GM12878 (cell line): ENCODE data around the gene FTO.

Experiments used
- CTCF ChIP-seq, 3 experiments: IDR thresholded peaks in 2 of 3; conservative IDR thresholded peaks in 1 of 3; 2 replicates each; pipeline ENCODE4 v1.5.1; 2011; ENCODE audit warnings: low read depth in 3 of 3, low read length in 3 of 3, mild to moderate bottlenecking in 3 of 3, control low read depth in 2 of 3, moderate library complexity in 2 of 3, inconsistent platforms in 1 of 3, mixed read lengths in 1 of 3; ENCODE audit not compliant: control insufficient read depth in 2 of 3, insufficient read depth in 1 of 3; ENCODE audit errors: extremely low read depth in 1 of 3
- FOXM1 ChIP-seq: IDR thresholded peaks from 2 replicates; pipeline ENCODE4 v1.6.1; 2012; ENCODE audit warnings: low read depth, mild to moderate bottlenecking, inconsistent platforms, low read length, moderate library complexity
- POLR2A ChIP-seq: IDR thresholded peaks from 2 replicates; pipeline ENCODE4 v1.6.1; 2011; ENCODE audit warnings: low read depth, mild to moderate bottlenecking, low read length
- WRNIP1 ChIP-seq: IDR thresholded peaks from 2 replicates; pipeline ENCODE4 v1.6.1; 2011; ENCODE audit warnings: low read depth, low read length, improper control_type of control experiment, borderline replicate concordance

DNA sequence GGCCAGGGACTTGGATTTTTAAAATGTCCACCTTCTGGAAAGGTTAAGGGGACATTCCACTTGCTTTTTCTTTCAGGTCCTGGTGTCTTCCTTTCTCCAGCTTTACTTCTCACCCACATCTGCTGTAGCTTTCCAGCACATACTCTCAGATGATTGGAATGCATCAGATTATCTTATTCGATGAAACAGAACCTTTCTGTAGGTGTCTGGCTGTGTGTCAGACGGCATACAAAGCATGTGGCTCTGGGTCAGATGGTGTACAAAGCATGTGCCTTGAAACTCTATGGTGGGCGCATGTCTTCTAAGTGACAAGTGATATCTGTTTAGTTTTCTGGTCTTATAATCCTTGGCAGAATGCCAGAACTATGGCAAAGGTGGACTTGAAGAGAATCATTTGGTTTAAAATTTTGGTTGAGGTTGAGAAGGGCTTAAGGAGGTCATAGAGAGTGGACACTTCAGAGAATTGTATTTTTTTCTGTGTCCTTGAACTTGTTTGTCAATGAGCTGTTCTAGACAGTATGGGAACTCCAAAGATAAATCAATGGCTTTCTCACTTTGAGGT, 125.3 kb downstream of the FTO start:
- no peak for TF ChIP-seq CTCF (IDR thresholded peaks at IDR 0.05 in 2 of 3, conservative IDR thresholded peaks at IDR 0.05 in 1 of 3; ENCODE audit: control insufficient read depth in 2 of 3, extremely low read depth in 1 of 3, insufficient read depth in 1 of 3, low read depth in 3 of 3, low read length in 3 of 3)
- no peak for TF ChIP-seq WRNIP1
- TF ChIP-seq FOXM1: no peak
- TF ChIP-seq POLR2A: no peak
